Right atrium auricular region (tissue), 2 donors: ENCODE results near the gene PDAP1. TPM values are rescaled to one million over a fixed set of nuclear protein-coding genes. Genes with fewer than 3 reads are reported as not detected.

Experiments
- DNase-seq: peaks from one replicate; pipeline ENCODE4 v3.0.0-alpha.2; 2019; ENCODE audit warnings: low spot score
- H3K27ac ChIP-seq, 2 donors: fragments of 200-600 bp; sonication (generic); 1 replicate in 1 of 2; 2 replicates in 1 of 2; pipeline ENCODE4 v1.5.1; 2016 to 2019
- H3K27me3 ChIP-seq, 2 donors: fragments of 200-600 bp; sonication (generic); one replicate each; pipeline versions ENCODE4 v1.5.1 to v1.6.0; 2017 to 2019
- H3K36me3 ChIP-seq: fragments of 200-600 bp; sonication (generic); one replicate; pipeline ENCODE4 v1.5.1; 2016
- H3K4me1 ChIP-seq, 2 donors: fragments of 200-600 bp; sonication (generic); one replicate each; pipeline versions ENCODE4 v1.5.1 to v1.6.0; 2017 to 2019
- H3K4me3 ChIP-seq, 2 donors: fragments of 200-600 bp; sonication (generic); 1 replicate in 1 of 2; 2 replicates in 1 of 2; pipeline ENCODE4 v1.5.1; 2017 to 2019; ENCODE audit warnings: mild to moderate bottlenecking in 1 of 2, moderate library complexity in 1 of 2
- H3K9me3 ChIP-seq, 2 donors: fragments of 200-600 bp; sonication (generic); one replicate each; pipeline ENCODE4 v1.5.1; 2019
- CTCF ChIP-seq, 2 donors: fragments of 200-600 bp; sonication (generic); IDR thresholded peaks; one replicate each; pipeline ENCODE4 v1.5.1; 2019; ENCODE audit warnings: antibody characterized with exemption in 2 of 2
- total RNA-seq, 2 donors: library from RNA; depleted of rRNA; stranded (reverse); fragments of >200 nt; gene quantifications; one replicate each; pipeline ENCODE4 v1.1.0, GENCODE V29; 2016

The PDAP1 gene
- total RNA-seq, 2 donors from 2014 or later = 70.9 to 93.3 TPM

- peak in 1 of 2 donors; percentile 10 for TF ChIP-seq CTCF (IDR thresholded peaks at IDR 0.05)
- DNase-seq = no peak
- H3K27me3 ChIP-seq = no peaks in the 10 kb centered on the region
- no peak overlapping the region for H3K27ac ChIP-seq
- H3K4me3 ChIP-seq = no peak overlapping the region
- H3K4me1 ChIP-seq = peaks cover 0 to 9% of the 10 kb centered on the region in 2 donors
- H3K36me3 ChIP-seq = peaks cover 79% of the 10 kb centered on the region
- H3K9me3 ChIP-seq = no peaks in the 10 kb centered on the region
These were observed 39.5 kb upstream of the PDAP1 start for GRCh38 chr7:99447943-99448342.

GRCh38 chr7:99446096-99446495 is 37.7 kb upstream of the PDAP1 start:
- Histone ChIP-seq H3K4me1 (peaks cover 0 to 11% of the 10 kb centered on the region in 2 donors), H3K9me3 (no peaks in the 10 kb centered on the region), H3K27ac (no peak overlapping the region), H3K27me3 (no peaks in the 10 kb centered on the region), H3K4me3 (no peak overlapping the region), H3K36me3 (peaks cover 71% of the 10 kb centered on the region)
- TF ChIP-seq CTCF (IDR thresholded peaks at IDR 0.05) = no peak
- no peak for DNase-seq

GRCh38 chr7:99440195-99440594 is 31.8 kb upstream of the PDAP1 start:
- H3K27ac ChIP-seq = no peak overlapping the region
- DNase-seq = no peak
- H3K4me1 ChIP-seq = peaks cover 0 to 32% of the 10 kb centered on the region in 2 donors
- no peaks in the 10 kb centered on the region for H3K9me3 ChIP-seq
- H3K27me3 ChIP-seq = no peaks in the 10 kb centered on the region
- no peak for TF ChIP-seq CTCF (IDR thresholded peaks at IDR 0.05)
- H3K36me3 ChIP-seq = peaks cover 19% of the 10 kb centered on the region
- H3K4me3 ChIP-seq = peak overlapping the region in 1 of 2 donors; percentile 96

GRCh38 chr7:99438573-99439480 is 30.4 kb upstream of the PDAP1 start, which contains the start of the genes CPSF4 and PTCD1:
Gene CPSF4, plus strand, starts transcription at chr7:99438943. Its CDS starts 140 bp downstream, at chr7:99439083.
Gene PTCD1, minus strand, starts transcription at chr7:99438798. Its CDS starts 3,556 bp downstream, at chr7:99435242.
- Histone ChIP-seq H3K4me3 (peak within 1 kb of the TSS; percentile 96), H3K36me3 (peaks cover 23% of the 10 kb centered on the region), H3K4me1 (peaks cover 0 to 32% of the 10 kb centered on the region in 2 donors), H3K27me3 (no peaks in the 10 kb centered on the region), H3K27ac (peak within 1 kb of the TSS; percentile 88 to 89), H3K9me3 (no peaks in the 10 kb centered on the region)
- peak in 1 of 2 donors; percentile 32 for TF ChIP-seq CTCF (IDR thresholded peaks at IDR 0.05)
- peak; percentile 95 for DNase-seq

GRCh38 chr7:99437946-99438572 is 29.7 kb upstream of the PDAP1 start:
- Histone ChIP-seq H3K27ac (peak overlapping the region; percentile 88 to 89), H3K9me3 (no peaks in the 10 kb centered on the region), H3K4me1 (peaks cover 0 to 32% of the 10 kb centered on the region in 2 donors), H3K4me3 (peak overlapping the region; percentile 96), H3K27me3 (no peaks in the 10 kb centered on the region), H3K36me3 (peaks cover 23% of the 10 kb centered on the region)
- no peak for DNase-seq
- no peak for TF ChIP-seq CTCF (IDR thresholded peaks at IDR 0.05)
